ENCODE results near the gene NTRK2.

The NTRK2 gene

GRCh38 chr9:84845956-84846900 lies 176.7 kb downstream of the NTRK2 start:
- no peak for FAIRE-seq
- no peak for DNase-seq (ENCODE audit: insufficient read length, low spot score)

GRCh38 chr9:84846906-84847305 lies 177.4 kb downstream of the NTRK2 start:
- FAIRE-seq: no peak
- DNase-seq (ENCODE audit: insufficient read length, low spot score): no peak

GRCh38 chr9:84849049-84849448 lies 179.5 kb downstream of the NTRK2 start:
- no peak for DNase-seq (ENCODE audit: insufficient read length, low spot score)
- FAIRE-seq: no peak

DNA sequence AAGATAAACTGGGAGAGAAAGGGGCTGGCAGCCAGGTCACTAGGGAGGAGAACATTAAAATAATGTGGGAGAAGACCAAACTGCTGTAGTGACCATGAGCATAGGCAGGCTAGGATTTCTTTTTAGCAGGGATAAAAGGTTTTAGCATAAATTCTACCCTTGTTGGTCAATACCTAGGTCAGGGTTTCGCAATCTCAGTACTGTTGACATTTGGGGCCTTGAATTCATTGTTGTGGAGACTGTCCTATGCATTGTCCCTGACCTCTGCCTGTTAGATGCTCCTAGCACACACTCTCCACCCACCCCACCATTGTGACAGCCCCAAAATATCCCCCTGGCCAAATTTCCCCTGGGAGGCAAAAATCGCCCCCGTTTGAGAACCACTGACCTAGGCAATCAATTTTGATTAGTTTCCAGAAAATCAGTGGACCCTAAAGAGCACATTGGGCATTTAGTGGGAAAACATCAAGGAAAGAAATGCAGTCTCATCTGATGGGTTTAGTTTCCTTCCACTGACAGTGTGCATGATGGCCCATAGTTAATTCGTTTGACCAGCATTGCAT lies 181.4 kb downstream of the NTRK2 start:
- FAIRE-seq: no peak
- DNase-seq (ENCODE audit: insufficient read length, low spot score): no peak

DNA sequence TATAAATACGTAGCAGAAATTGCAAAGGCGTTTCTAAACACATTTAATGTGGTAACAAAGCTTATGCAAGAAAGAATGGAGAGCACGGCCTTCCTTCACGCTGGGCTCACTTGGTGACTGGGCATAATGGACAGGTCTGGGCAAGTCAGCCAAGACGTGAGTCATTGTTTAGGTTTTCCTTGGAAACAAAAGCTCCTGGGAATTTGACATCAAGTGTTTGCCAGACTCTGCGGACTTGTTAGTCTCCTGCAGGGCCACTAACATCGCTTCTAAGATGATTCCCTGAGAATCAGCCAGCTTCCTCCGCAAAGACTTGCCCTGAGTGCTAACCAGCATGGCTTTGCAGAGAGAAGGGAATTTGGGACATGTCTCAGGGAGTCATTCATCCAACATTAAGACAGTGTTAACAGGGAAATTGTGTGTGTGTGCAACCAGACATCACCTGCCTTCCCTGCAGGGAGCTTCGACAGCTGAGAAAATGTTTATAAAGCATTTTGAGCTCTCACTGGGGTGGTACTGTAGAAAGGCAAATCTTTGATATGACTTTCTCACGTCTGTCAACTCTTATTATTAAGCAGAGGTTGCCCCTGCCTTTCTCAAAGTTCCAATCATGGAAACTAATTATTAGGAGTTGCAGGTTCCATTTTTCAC lies 182.5 kb downstream of the NTRK2 start:
- DNase-seq (ENCODE audit: insufficient read length, low spot score) (peak; percentile 37), FAIRE-seq (no peak)

DNA sequence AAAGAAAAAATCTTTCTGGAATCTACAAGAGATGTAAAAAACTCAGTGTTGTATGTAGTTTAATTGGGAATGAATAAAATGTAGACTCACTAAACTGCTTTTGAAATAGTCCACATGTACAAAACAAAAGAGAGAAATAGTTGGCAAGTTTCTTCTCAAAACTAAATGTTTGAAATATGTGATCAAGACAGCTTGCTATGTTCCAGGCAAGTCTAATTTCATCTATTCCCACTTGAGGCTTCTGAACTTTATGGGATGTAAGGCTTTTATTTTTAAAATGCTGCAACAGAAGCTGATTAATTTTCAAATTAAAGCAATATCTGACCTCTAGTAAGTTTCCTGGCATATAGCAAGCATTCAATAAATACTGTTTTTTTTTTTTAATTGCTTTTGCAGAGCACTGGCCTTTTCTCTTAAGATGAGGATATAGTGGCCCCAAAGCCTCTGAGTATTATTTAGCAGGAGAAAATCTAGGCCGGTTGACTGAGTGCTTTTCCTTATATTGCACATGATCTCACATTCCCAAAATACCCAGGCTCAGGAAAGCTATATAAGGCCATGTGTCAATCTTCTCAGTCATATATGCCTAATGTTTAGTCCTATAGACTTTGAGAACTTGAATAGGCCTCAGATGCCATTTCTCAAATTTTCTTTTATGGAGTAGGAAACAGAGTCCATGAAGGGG lies 183.2 kb downstream of the NTRK2 start:
- DNase-seq (ENCODE audit: insufficient read length, low spot score) (no peak), FAIRE-seq (no peak)

DNA sequence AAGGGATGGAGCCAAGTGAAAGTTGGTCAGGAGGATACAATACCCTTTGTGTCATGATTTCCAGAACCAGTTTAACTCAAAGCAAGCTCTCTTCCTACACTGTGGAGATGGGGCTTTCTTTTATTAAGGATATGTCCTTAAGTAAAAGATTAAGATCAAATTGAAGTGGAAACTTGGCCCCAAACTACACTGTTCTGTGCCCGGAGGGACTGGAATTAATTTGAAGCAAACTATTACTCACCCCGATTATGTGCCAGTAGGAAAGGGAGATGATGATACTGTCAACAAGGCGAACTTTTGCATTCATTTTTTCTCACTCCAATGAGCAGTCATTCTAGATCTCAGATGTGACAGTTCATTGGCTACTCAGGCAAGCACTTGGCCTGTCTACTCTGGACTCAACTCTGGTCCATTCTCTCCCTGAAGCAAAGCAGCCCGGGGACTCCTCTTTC lies 186.7 kb downstream of the NTRK2 start:
- FAIRE-seq (no peak), DNase-seq (ENCODE audit: insufficient read length, low spot score) (no peak)

- DNase-seq (ENCODE audit: insufficient read length, low spot score) (no peak), FAIRE-seq (no peak)
Observed at GRCh38 chr9:84857211-84857610, 187.7 kb downstream of the NTRK2 start.

DNA sequence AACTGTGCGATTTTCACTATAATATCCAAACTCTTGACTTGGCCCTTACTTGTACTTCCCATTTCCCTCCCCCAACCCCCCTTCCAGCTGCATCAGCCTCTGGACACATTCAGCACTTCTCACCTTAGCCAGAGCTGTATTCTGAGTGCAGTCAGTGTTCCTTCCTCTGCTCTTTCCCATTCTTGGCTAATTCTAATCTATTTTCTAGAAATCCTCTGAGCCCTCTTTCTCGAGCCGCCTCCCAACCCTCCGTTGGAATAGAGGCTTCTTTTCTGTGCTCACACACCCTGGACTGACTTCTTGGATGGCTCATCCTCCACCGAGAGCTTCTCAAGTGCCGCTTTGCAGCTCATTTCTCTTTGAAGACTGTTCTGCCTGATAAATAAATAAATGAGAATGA lies 188.8 kb downstream of the NTRK2 start:
- no peak for FAIRE-seq

DNA sequence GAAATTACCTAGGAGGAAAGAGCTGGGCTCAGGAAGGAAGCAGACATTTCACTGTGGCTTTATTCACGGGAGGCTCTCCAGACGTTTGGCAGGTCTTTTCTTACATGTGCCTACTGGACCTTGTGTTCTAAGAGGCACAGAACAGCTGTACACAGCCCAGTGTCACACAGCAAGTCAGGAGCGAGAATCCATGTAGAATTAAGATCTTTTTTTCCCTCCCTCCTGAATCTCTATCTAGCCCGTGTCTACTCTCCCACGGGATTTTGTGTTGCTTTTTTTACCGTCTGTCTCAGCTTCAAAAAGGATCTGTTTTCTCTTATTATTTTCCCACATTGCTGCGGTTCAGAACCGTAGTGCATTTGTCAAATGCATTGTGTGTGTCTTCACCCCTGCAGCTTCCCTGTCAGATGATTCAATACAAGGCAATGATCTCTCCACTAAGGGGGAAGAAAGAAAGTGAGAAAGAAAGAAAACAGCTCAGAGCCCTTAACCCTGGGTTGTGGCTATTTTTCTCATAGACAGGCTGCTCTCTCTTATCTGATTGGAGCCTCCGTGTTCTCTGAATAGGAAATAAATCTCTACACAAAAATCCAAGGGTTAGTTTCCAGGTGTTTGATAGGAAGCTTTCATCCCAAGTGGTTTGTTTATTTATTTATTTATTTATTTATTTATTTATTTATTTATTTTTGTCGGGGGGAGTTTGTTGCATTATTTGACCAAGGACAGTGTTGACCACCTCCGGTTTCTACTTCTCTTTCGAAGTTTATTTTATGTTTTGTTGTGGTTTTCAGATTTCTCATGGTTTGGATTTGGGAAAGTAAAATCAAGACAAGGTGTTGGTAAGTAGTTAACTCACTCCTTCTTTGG lies 191.0 kb downstream of the NTRK2 start:
- no peak for DNase-seq (ENCODE audit: insufficient read length, low spot score)
- FAIRE-seq: no peak

More for the DNA sequence above, 188.8 kb downstream of the NTRK2 start:
- DNase-seq (ENCODE audit: insufficient read length, low spot score): no peak

DNA sequence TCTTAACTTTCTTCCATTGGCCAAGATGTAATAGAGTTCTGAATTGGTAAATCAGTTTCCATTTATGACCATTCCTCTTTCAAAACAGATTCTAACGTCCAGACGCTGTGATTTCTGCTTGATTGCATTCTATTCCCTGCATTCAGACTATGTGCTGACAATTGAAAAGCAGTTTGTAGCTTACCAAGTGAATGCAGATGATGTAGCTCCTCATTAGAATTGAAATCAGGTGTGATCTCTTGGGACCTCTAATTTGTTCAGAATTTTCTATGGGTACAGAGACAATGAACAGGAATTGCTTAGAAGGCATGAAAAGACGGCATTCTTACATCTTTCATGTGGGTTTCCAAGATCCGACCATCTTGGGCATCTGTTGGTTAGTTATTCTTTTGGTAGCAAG lies 191.9 kb downstream of the NTRK2 start:
- FAIRE-seq: no peak
- DNase-seq (ENCODE audit: insufficient read length, low spot score): no peak

DNA sequence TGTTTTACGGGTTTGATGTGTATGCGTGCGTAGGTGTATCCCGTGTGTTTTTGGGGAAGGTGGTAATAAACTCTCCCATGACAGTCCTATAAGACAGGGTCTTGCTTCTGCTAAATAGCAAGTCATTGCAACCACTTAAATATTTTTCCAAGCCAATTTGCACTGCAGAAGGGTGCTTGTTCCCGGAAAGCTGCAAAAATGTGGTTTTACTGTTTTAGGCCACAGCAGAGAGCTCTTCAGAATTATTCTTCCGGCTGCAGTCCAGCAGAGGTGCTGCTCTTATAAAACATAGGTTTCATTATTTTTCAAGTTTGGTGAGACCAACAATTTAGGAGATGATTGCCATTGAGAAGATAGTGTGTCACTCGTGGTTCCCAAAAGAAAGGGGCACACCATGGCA lies 192.8 kb downstream of the NTRK2 start:
- DNase-seq (ENCODE audit: insufficient read length, low spot score) (no peak), FAIRE-seq (no peak)

- FAIRE-seq: no peak
Observed at GRCh38 chr9:84862810-84863287, 193.3 kb downstream of the NTRK2 start.

GRCh38 chr9:84863372-84863771 lies 193.8 kb downstream of the NTRK2 start:
- DNase-seq (ENCODE audit: insufficient read length, low spot score): no peak
- no peak for FAIRE-seq

More at GRCh38 chr9:84862810-84863287, 193.3 kb downstream of the NTRK2 start:
- DNase-seq (ENCODE audit: insufficient read length, low spot score): no peak

GRCh38 chr9:84866396-84867175 lies 197.1 kb downstream of the NTRK2 start:
- no peak for DNase-seq (ENCODE audit: insufficient read length, low spot score)
- FAIRE-seq: no peak

- DNase-seq (ENCODE audit: insufficient read length, low spot score) (no peak), FAIRE-seq (no peak)
Observed at GRCh38 chr9:84867186-84867585, 197.7 kb downstream of the NTRK2 start.

DNA sequence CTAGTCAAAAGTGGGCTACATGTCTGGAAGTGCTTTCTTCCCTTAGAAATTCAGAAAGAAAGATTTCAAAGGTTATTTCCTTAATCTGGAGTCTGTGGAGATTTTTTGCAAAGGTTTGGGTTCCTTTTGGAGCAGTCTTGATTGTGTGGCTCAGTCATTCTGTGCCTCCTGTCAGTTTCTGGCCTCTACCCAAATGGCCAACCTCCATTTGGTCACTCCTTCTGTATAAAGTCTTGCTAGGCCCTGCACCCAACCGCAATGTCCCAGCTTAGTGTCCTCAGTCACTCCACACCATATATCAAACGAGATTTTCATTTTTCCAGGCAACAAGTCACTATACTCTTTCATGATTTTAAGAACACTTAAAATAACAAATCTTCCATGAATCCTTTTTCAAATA lies 199.6 kb downstream of the NTRK2 start:
- DNase-seq (ENCODE audit: insufficient read length, low spot score): no peak

GRCh38 chr9:84871983-84872382 lies 202.5 kb downstream of the NTRK2 start:
- no peak for FAIRE-seq
- DNase-seq (ENCODE audit: insufficient read length, low spot score): no peak

More for the DNA sequence above, 199.6 kb downstream of the NTRK2 start:
- FAIRE-seq: no peak

GRCh38 chr9:84874022-84874421 lies 204.5 kb downstream of the NTRK2 start:
- no peak for FAIRE-seq
- DNase-seq (ENCODE audit: insufficient read length, low spot score): no peak
